H1 (cell line): ENCODE measurements around the gene KIAA0319L. TPM values are rescaled to one million over a fixed set of nuclear protein-coding genes. Genes with fewer than 3 reads are reported as not detected.

Experiments
- CTCF ChIA-PET: fragments of 300-600 bp; sonication (Branson Sonifier 250); formaldehyde crosslinking; loops from one replicate; lab custom pipeline; 2021; ENCODE audit not compliant: partially characterized antibody; lab: Charles Lee
- POLR2A ChIA-PET: fragments of 300-600 bp; sonication (Branson Sonifier 250); formaldehyde crosslinking; loops from one replicate; lab custom pipeline; 2021; ENCODE audit warnings: inconsistent platforms; ENCODE audit not compliant: partially characterized antibody; lab: Charles Lee
- DNase-seq, 2 experiments: peaks; one replicate each; pipeline versions ENCODE4 v3.0.0 to v3.0.0-alpha.2; 2010 to 2022; ENCODE audit warnings: low spot score in 2 of 2, low read depth in 1 of 2, mixed read lengths in 1 of 2
- FAIRE-seq: peaks from 2 replicates; lab custom pipeline; 2011; peaks lifted over from hg19 to GRCh38; lab: Jason Lieb, UNC
- H2AFZ ChIP-seq: 2 replicates; pipeline ENCODE4 v1.8.1; 2012; ENCODE audit warnings: low read length, inconsistent platforms
- H2AK5ac ChIP-seq: 2 replicates; pipeline ENCODE4 v1.6.1; 2013; ENCODE audit warnings: low read depth, low read length
- H2BK120ac ChIP-seq: replicated peaks from 2 replicates; pipeline ENCODE3; 2013; ENCODE audit warnings: low read depth, low read length, inconsistent platforms
- H2BK12ac ChIP-seq: 2 replicates; pipeline ENCODE4 v1.6.1; 2013; ENCODE audit warnings: low read depth, low read length
- H2BK15ac ChIP-seq: 2 replicates; pipeline ENCODE4 v1.6.1; 2013; ENCODE audit warnings: low read length
- H2BK20ac ChIP-seq: 2 replicates; pipeline ENCODE4 v1.6.1; 2013; ENCODE audit warnings: low read length
- H2BK5ac ChIP-seq: 2 replicates; pipeline ENCODE4 v1.6.1; 2013; ENCODE audit warnings: low read depth, low read length
- H3K14ac ChIP-seq: 2 replicates; pipeline ENCODE4 v1.6.1; 2013; ENCODE audit warnings: inconsistent platforms; ENCODE audit not compliant: insufficient read length
- H3K18ac ChIP-seq: 2 replicates; pipeline ENCODE4 v1.6.1; 2013; ENCODE audit warnings: low read length; ENCODE audit errors: extremely low read depth
- H3K23ac ChIP-seq: 2 replicates; pipeline ENCODE4 v1.6.1; 2013; ENCODE audit warnings: inconsistent platforms; ENCODE audit not compliant: insufficient read length
- H3K23me2 ChIP-seq: 2 replicates; pipeline ENCODE4 v1.6.1; 2013; ENCODE audit warnings: low read depth, low read length
- H3K27ac ChIP-seq: 2 replicates; pipeline ENCODE4 v1.6.1; 2011; ENCODE audit warnings: low read depth, low read length, inconsistent platforms
- H3K27me3 ChIP-seq, 4 experiments: replicated peaks in 1 of 4; 1 replicate in 1 of 4; 2 replicates in 3 of 4; pipeline versions ENCODE4 v1.6.1 to v1.8.1; 2011 to 2013; ENCODE audit warnings: low read length in 3 of 4, mild to moderate bottlenecking in 3 of 4, inconsistent platforms in 2 of 4, mixed read lengths in 2 of 4, moderate library complexity in 1 of 4; ENCODE audit not compliant: control insufficient read depth in 3 of 4, insufficient read depth in 3 of 4; ENCODE audit errors: extremely low read depth in 1 of 4
- H3K36me3 ChIP-seq, 4 experiments: 2 replicates each; pipeline versions ENCODE4 v1.6.1 to v1.8.1; 2011 to 2013; ENCODE audit warnings: mild to moderate bottlenecking in 4 of 4, low read length in 3 of 4, moderate library complexity in 2 of 4, control low read depth in 1 of 4, inconsistent platforms in 1 of 4; ENCODE audit not compliant: insufficient read depth in 4 of 4, control insufficient read depth in 2 of 4
- H3K4ac ChIP-seq: replicated peaks from 2 replicates; pipeline ENCODE3; 2013; ENCODE audit warnings: low read length, low read depth, mixed read lengths, inconsistent platforms; ENCODE audit not compliant: insufficient read length
- H3K4me1 ChIP-seq, 4 experiments: replicated peaks in 1 of 4; 1 replicate in 1 of 4; 2 replicates in 3 of 4; pipeline versions ENCODE4 v1.6.1 to v1.8.1; 2011 to 2013; ENCODE audit warnings: low read length in 3 of 4, inconsistent platforms in 2 of 4, mixed read lengths in 1 of 4; ENCODE audit not compliant: insufficient read depth in 4 of 4, control insufficient read depth in 3 of 4
- H3K4me2 ChIP-seq, 2 experiments: 2 replicates each; pipeline versions ENCODE4 v1.6.1 to v1.8.1; 2011 to 2013; ENCODE audit warnings: low read depth in 2 of 2, low read length in 2 of 2, control low read depth in 1 of 2, inconsistent platforms in 1 of 2, mild to moderate bottlenecking in 1 of 2; ENCODE audit not compliant: insufficient read depth in 1 of 2
- H3K4me3 ChIP-seq, 4 experiments: fragments of 200-600, 300-600 bp in 1 of 4; sonication (generic), shearing (Covaris generic), sonication (Bioruptor Twin) in 1 of 4; 2 replicates each; pipeline versions ENCODE4 v1.5.1 to v1.8.1; 2011 to 2016; ENCODE audit warnings: low read length in 4 of 4, low read depth in 3 of 4, control low read depth in 2 of 4, inconsistent platforms in 2 of 4, mild to moderate bottlenecking in 2 of 4, mixed read lengths in 1 of 4, moderate library complexity in 1 of 4; ENCODE audit not compliant: insufficient read depth in 2 of 4; ENCODE audit errors: extremely low read depth in 1 of 4
- H3K56ac ChIP-seq: replicated peaks from 2 replicates; pipeline ENCODE3; 2013; ENCODE audit warnings: low read depth, mild to moderate bottlenecking, mixed read lengths, low read length, inconsistent platforms; ENCODE audit not compliant: insufficient read length
- H3K79me1 ChIP-seq: 2 replicates; pipeline ENCODE4 v1.6.1; 2013; ENCODE audit warnings: low read depth, low read length, control low read depth
- H3K79me2 ChIP-seq, 2 experiments: 2 replicates each; pipeline versions ENCODE4 v1.6.1 to v1.8.1; 2012 to 2013; ENCODE audit warnings: low read length in 2 of 2, mild to moderate bottlenecking in 2 of 2, inconsistent platforms in 1 of 2; ENCODE audit not compliant: insufficient read depth in 2 of 2, control insufficient read depth in 1 of 2
- H3K9ac ChIP-seq, 4 experiments: replicated peaks in 1 of 4; 1 replicate in 1 of 4; 2 replicates in 3 of 4; pipeline versions ENCODE4 v1.6.1 to v1.8.1; 2011 to 2013; ENCODE audit warnings: low read depth in 3 of 4, low read length in 3 of 4, control low read depth in 2 of 4, mild to moderate bottlenecking in 2 of 4, moderate library complexity in 2 of 4, inconsistent platforms in 1 of 4; ENCODE audit errors: extremely low read depth in 1 of 4
- H3K9me3 ChIP-seq, 2 experiments: 2 replicates each; pipeline versions ENCODE4 v1.6.1 to v1.8.1; 2012 to 2013; ENCODE audit warnings: mild to moderate bottlenecking in 2 of 2, moderate library complexity in 2 of 2, control low read depth in 1 of 2, inconsistent platforms in 1 of 2, low read depth in 1 of 2, low read length in 1 of 2, mixed read lengths in 1 of 2; ENCODE audit not compliant: insufficient read depth in 2 of 2
- H4K20me1 ChIP-seq, 2 experiments: replicated peaks in 1 of 2; 2 replicates each; pipeline versions ENCODE3 to v1.8.1; 2011 to 2013; ENCODE audit warnings: inconsistent platforms in 2 of 2, low read length in 2 of 2, mild to moderate bottlenecking in 1 of 2; ENCODE audit not compliant: insufficient read depth in 2 of 2, control insufficient read depth in 1 of 2
- H4K5ac ChIP-seq: 2 replicates; pipeline ENCODE4 v1.6.1; 2013; ENCODE audit warnings: low read length, low read depth, mixed read lengths, inconsistent platforms; ENCODE audit not compliant: insufficient read length
- H4K8ac ChIP-seq: 2 replicates; pipeline ENCODE4 v1.8.0; 2013; ENCODE audit warnings: mild to moderate bottlenecking, moderate library complexity, low read length, inconsistent platforms; ENCODE audit not compliant: insufficient read depth; ENCODE audit errors: extremely low read depth
- H4K91ac ChIP-seq: replicated peaks from 2 replicates; pipeline ENCODE3; 2013; ENCODE audit warnings: low read length, mixed read lengths, inconsistent platforms; ENCODE audit not compliant: insufficient read length
- BACH1 ChIP-seq: IDR thresholded peaks from 2 replicates; pipeline ENCODE4 v1.6.1; 2012; ENCODE audit warnings: low read length, improper control_type of control experiment
- RXRA ChIP-seq: IDR thresholded peaks from 2 replicates; pipeline ENCODE4 v1.6.1; 2011; ENCODE audit warnings: low read depth, mild to moderate bottlenecking, low read length, moderate library complexity; ENCODE audit not compliant: insufficient read depth
- TBP ChIP-seq: IDR thresholded peaks from 2 replicates; pipeline ENCODE4 v1.6.1; 2011; ENCODE audit warnings: low read depth, low read length, improper control_type of control experiment
- WGBS, 2 experiments: shearing (Covaris generic) in 1 of 2; methylation state at CpG; one replicate each; pipeline versions ENCODE4 v1.1.6 to v1.1.7; 2013 to 2015; ENCODE audit warnings: low lambda C conversion rate in 2 of 2, mixed read lengths in 2 of 2, inconsistent platforms in 1 of 2, low coverage in 1 of 2, missing lambda C conversion rate in 1 of 2; ENCODE audit not compliant: insufficient replicate concordance in 2 of 2, insufficient coverage in 1 of 2, insufficient read length in 1 of 2; ENCODE audit errors: extremely low coverage in 1 of 2, missing lambda C conversion rate in 1 of 2; 5-methylcytosine and 5-hydroxymethylcytosine counted together
- polyA plus RNA-seq, 7 experiments: library from polyadenylated mRNA; depleted of rRNA in 3 of 7; stranded (reverse) in 5 of 7; unstranded in 2 of 7; fragments of >200 nt in 5 of 7; fragments of 200-250 nt in 2 of 7; gene quantifications; 1 replicate in 5 of 7; 2 replicates in 1 of 7; 4 replicates in 1 of 7; pipeline versions ENCODE4 v1.2.1 to v1.2.3, GENCODE V29; 2011 to 2013; ENCODE audit warnings: missing spikeins in 2 of 7, mixed read lengths in 2 of 7
- total RNA-seq: library from RNA; stranded (reverse); fragmentation: NEBNext Ultra II Directional; extraction: Animal tissue kit (Norgen Biotek cat#: 25700); gene quantifications from 2 replicates; pipeline ENCODE4 v1.2.1, GENCODE V29; 2021
- TF ChIP-seq, protein P1 (sequence below): IDR thresholded peaks from 2 replicates; pipeline ENCODE4 v1.6.1; 2012; ENCODE audit warnings: inconsistent platforms

KIAA0319L gene
- total and polyA plus RNA-seq, 2 of the 8 experiments (the other 6 are each of a cell fraction or from before 2014, with no cell fraction given): 40.1 to 55.7 TPM

DNA sequence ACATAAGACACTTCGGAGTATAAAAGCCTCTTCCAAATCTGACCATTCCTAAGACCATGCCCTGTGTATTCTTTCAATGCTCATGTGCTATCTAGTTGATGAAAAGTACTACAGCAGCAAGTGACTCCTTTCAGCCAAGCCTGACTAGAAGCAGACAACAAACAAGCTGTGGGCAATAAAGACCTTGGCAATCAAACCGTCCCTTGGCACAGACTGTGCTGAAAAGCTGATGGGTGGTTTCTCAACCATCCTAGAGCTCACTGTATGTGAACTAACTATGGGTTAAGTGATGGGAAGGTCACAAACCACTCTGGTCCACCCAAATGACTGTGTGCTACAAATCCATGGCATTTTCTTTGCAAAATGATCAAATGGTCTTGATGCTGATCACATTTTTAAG, 94.0 kb downstream of the KIAA0319L start:
- Histone ChIP-seq H2AK5ac (no peak overlapping the region), H3K9ac (no peak overlapping the region), H2AFZ (no peak overlapping the region), H3K56ac (no peak overlapping the region), H3K4ac (no peak overlapping the region), H4K8ac (no peak overlapping the region), H2BK20ac (no peak overlapping the region), H3K4me2 (no peak overlapping the region), H4K20me1 (no peaks in the 10 kb centered on the region), H3K79me1 (no peaks in the 10 kb centered on the region), H3K79me2 (no peaks in the 10 kb centered on the region), H2BK15ac (no peak overlapping the region), H2BK12ac (no peak overlapping the region), H3K36me3 (peaks cover 4 to 51% (median 30%) of the 10 kb centered on the region in 4 experiments; a peak in 7 of 8 replicates), H4K91ac (no peak overlapping the region), H4K5ac (no peak overlapping the region), H3K27ac (no peak overlapping the region), H3K4me3 (no peak overlapping the region), H2BK5ac (no peak overlapping the region), H3K18ac (no peak overlapping the region), H3K14ac (no peak overlapping the region), H3K9me3 (peaks cover 13 to 15% of the 10 kb centered on the region in 2 experiments), H3K4me1 (no peaks in the 10 kb centered on the region), H2BK120ac (no peak overlapping the region), H3K27me3 (no peaks in the 10 kb centered on the region), H3K23ac (no peak overlapping the region), H3K23me2 (no peaks in the 10 kb centered on the region)
- ChIA-PET POLR2A (no interaction called here), CTCF (interaction anchor here (1.0 to 1.2 kb wide), 3 partner anchors 9 to 13 kb away, joined by 3 read pairs; no protein-coding TSS in a partner anchor)
- WGBS, 2 experiments: 94% methylated on average over 2 of the region's 2 CpGs; no CpG with 5 or more reads in 1 of the 2 experiments
- FAIRE-seq (no peak), DNase-seq (no peak)
- TF ChIP-seq TBP: no peak
- TF ChIP-seq RXRA: no peak
- TF ChIP-seq, protein P1, sequence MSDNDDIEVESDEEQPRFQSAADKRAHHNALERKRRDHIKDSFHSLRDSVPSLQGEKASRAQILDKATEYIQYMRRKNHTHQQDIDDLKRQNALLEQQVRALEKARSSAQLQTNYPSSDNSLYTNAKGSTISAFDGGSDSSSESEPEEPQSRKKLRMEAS: no peak
- TF ChIP-seq BACH1: no peak
